GM11168 (cell line): Measurements from ENCODE around the gene SLC43A2.

Source experiments
- in situ Hi-C: fragments of 300-500 bp; cut with MboI; formaldehyde crosslinking; loops from one replicate; pipeline ENCODE4 v1.12.0; 2022; ENCODE audit warnings: low sequenced_read_pairs; ENCODE audit not compliant: unreplicated experiment

The SLC43A2 gene

GRCh38 chr17:1644493-1645206, 16.0 kb upstream of the SLC43A2 start:
- in situ Hi-C loops = loop anchor here (10.0 kb wide), 1 partner anchor 270 kb away; no protein-coding TSS in a partner anchor

- in situ Hi-C loops = loop anchor here (10.0 kb wide), 1 partner anchor 269 kb away; no protein-coding TSS in a partner anchor
These were observed 15.4 kb upstream of the SLC43A2 start for GRCh38 chr17:1643999-1644492.

GRCh38 chr17:1643293-1643998, 14.8 kb upstream of the SLC43A2 start:
- in situ Hi-C loops = loop anchor here (10.0 kb wide), 1 partner anchor 269 kb away; no protein-coding TSS in a partner anchor

GRCh38 chr17:1641065-1641403, 12.4 kb upstream of the SLC43A2 start:
- in situ Hi-C loops = loop anchor here (10.0 kb wide), 1 partner anchor 266 kb away; no protein-coding TSS in a partner anchor

GRCh38 chr17:1640329-1641064, 11.9 kb upstream of the SLC43A2 start:
- in situ Hi-C loops = loop anchor here (10.0 kb wide), 1 partner anchor 266 kb away; no protein-coding TSS in a partner anchor

- in situ Hi-C loops = loop anchor here (10.0 kb wide), 1 partner anchor 265 kb away; no protein-coding TSS in a partner anchor
These were observed 11.0 kb upstream of the SLC43A2 start for GRCh38 chr17:1639549-1640180.

GRCh38 chr17:1638624-1639300, 10.1 kb upstream of the SLC43A2 start:
- in situ Hi-C loops = no loop called here

- in situ Hi-C loops = no loop called here
These were observed 9.5 kb upstream of the SLC43A2 start for GRCh38 chr17:1638171-1638590.

- in situ Hi-C loops = no loop called here
These were observed 8.2 kb upstream of the SLC43A2 start for GRCh38 chr17:1636732-1637285.

GRCh38 chr17:1635675-1636465, 7.2 kb upstream of the SLC43A2 start:
- in situ Hi-C loops = no loop called here

GRCh38 chr17:1634841-1635650, 6.4 kb upstream of the SLC43A2 start:
- in situ Hi-C loops = loop anchor here (5.0 kb wide), 1 partner anchor 58 kb away; no protein-coding TSS in a partner anchor

GRCh38 chr17:1630662-1631061, 2.0 kb upstream of the SLC43A2 start:
- in situ Hi-C loops = loop anchor here (5.0 kb wide), 1 partner anchor 53 kb away; no protein-coding TSS in a partner anchor

GRCh38 chr17:1629504-1630310, 1.1 kb upstream of the SLC43A2 start:
- in situ Hi-C loops = loop anchor here (5.0 kb wide), 1 partner anchor 52 kb away; no protein-coding TSS in a partner anchor

- in situ Hi-C loops = no loop called here
These were observed 346 bp upstream of the SLC43A2 start for GRCh38 chr17:1628856-1629503.

- in situ Hi-C loops = no loop called here
These were observed 1.3 kb downstream of the SLC43A2 start for GRCh38 chr17:1627182-1627981.
